Kidney epithelial cell (primary cell): ENCODE data around the gene MAP3K10. TPM values are rescaled to one million over a fixed set of nuclear protein-coding genes. Genes with fewer than 3 reads are reported as not detected.

Source experiments
- DNase-seq: peaks from one replicate; pipeline ENCODE4 v3.0.0-alpha.2; 2010; ENCODE audit warnings: low read depth
- H3K27me3 ChIP-seq: 2 replicates; pipeline ENCODE4 v1.6.0; 2011; ENCODE audit warnings: low read length; ENCODE audit not compliant: control insufficient read depth, insufficient read depth
- H3K36me3 ChIP-seq: 2 replicates; pipeline ENCODE4 v1.5.1; 2011; ENCODE audit warnings: low read length; ENCODE audit not compliant: control insufficient read depth, insufficient read depth
- H3K4me3 ChIP-seq: 2 replicates; pipeline ENCODE4 v1.5.1; 2011; ENCODE audit warnings: low read depth, mild to moderate bottlenecking, control low read depth, low read length
- CTCF ChIP-seq: IDR thresholded peaks from 2 replicates; pipeline ENCODE4 v1.5.1; 2011; ENCODE audit warnings: mild to moderate bottlenecking, moderate library complexity, low read length, control low read depth, inconsistent platforms; ENCODE audit not compliant: insufficient read depth, poor library complexity, severe bottlenecking
- total RNA-seq: library from RNA; depleted of rRNA; stranded (reverse); fragments of >200 nt; gene quantifications from 2 replicates; pipeline ENCODE4 v1.2.3, GENCODE V29; 2015

Gene MAP3K10
- total RNA-seq, 1 donor from 2014 or later, result 16.8 TPM

- TF ChIP-seq CTCF, result no peak
- Histone ChIP-seq H3K36me3 (no peaks in the 10 kb centered on the region), H3K4me3 (no peak overlapping the region), H3K27me3 (no peaks in the 10 kb centered on the region)
- no peak for DNase-seq
Observed at GRCh38 chr19:40147338-40147692, 43.9 kb upstream of the MAP3K10 start.

DNA sequence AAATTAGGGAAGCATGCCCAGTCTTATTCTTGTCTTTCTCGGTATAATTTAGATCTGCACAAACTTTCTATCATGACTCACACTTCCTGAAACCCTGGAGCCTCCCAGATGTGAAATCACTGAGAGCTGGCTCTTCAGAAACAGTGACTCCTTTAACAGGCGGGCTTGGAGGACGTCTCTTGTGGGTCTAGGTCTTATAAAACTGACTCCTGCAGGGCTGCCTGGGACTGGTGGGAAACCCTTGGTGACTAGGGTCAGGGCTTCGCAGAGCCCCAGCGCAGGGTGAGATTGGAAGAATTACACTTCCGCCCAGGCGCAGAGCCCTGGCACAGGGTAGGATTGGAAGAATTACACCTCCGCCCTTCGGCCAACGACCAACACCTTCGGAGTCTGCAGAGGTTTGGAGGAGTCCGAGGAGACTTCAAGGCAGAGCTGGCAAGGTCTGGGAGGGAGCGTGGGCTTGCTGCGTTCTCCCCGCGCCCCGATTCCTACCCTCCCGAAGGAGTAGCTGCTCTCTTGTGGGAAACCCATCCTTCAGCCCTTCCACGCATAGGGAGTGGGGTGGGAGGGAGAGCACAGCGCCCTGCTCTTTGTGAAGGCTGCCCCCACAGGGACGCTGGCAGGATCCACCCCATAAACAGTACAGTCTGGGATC is 43.4 kb upstream of the MAP3K10 start:
- Histone ChIP-seq H3K27me3 (no peaks in the 10 kb centered on the region), H3K36me3 (no peaks in the 10 kb centered on the region), H3K4me3 (no peak overlapping the region)
- TF ChIP-seq CTCF, result no peak
- DNase-seq, result peak; percentile 10

GRCh38 chr19:40149501-40149900 is 41.7 kb upstream of the MAP3K10 start:
- no peak for DNase-seq
- no peak for TF ChIP-seq CTCF
- Histone ChIP-seq H3K4me3 (no peak overlapping the region), H3K27me3 (no peaks in the 10 kb centered on the region), H3K36me3 (no peaks in the 10 kb centered on the region)

GRCh38 chr19:40150170-40150569 is 41.1 kb upstream of the MAP3K10 start:
- TF ChIP-seq CTCF, result no peak

GRCh38 chr19:40154121-40154680 is 37.0 kb upstream of the MAP3K10 start:
- H3K4me3 ChIP-seq, result no peak overlapping the region
- no peaks in the 10 kb centered on the region for H3K36me3 ChIP-seq
- no peak for TF ChIP-seq CTCF
- no peaks in the 10 kb centered on the region for H3K27me3 ChIP-seq
- no peak for DNase-seq

More at GRCh38 chr19:40150170-40150569, 41.1 kb upstream of the MAP3K10 start:
- no peaks in the 10 kb centered on the region for H3K27me3 ChIP-seq
- H3K4me3 ChIP-seq, result no peak overlapping the region
- no peak for DNase-seq
- H3K36me3 ChIP-seq, result no peaks in the 10 kb centered on the region
